SK-N-MC (cell line): Measurements from ENCODE around the gene MTCH1.

Source experiments
- DNase-seq: peaks from one replicate; pipeline ENCODE4 v3.0.0-alpha.2; 2011; ENCODE audit warnings: low read depth, low spot score
- H3K27ac ChIP-seq: fragments of 200-600 bp; sonication (generic); 2 replicates; pipeline ENCODE4 v1.5.1; 2016; ENCODE audit warnings: mixed run types
- H3K36me3 ChIP-seq: fragments of 200-600 bp; sonication (generic); 2 replicates; pipeline ENCODE4 v1.6.1; 2017; ENCODE audit warnings: antibody characterized with exemption, low read length, mixed read lengths; ENCODE audit not compliant: insufficient read depth
- H3K4me3 ChIP-seq: fragments of 200-600 bp; sonication (generic); 2 replicates; pipeline ENCODE4 v1.5.1; 2016
- H3K9ac ChIP-seq: fragments of 200-600 bp; sonication (generic); 2 replicates; pipeline ENCODE4 v1.8.0; 2017; ENCODE audit warnings: mixed run types, mixed read lengths; ENCODE audit not compliant: insufficient read length
- H3K9me3 ChIP-seq: fragments of 200-600 bp; sonication (generic); 2 replicates; pipeline ENCODE4 v1.6.1; 2017; ENCODE audit warnings: low read depth, mild to moderate bottlenecking, antibody characterized with exemption, low read length, moderate library complexity, mixed read lengths
- EZH2 ChIP-seq: fragments of 200-600 bp; sonication (generic); IDR thresholded peaks from one replicate; pipeline ENCODE4 v1.6.1; 2017; ENCODE audit warnings: antibody characterized with exemption
- FOXP2 ChIP-seq: optimal IDR thresholded peaks from 2 replicates; pipeline ENCODE3; 2011; ENCODE audit warnings: mild to moderate bottlenecking, moderate library complexity; ENCODE audit not compliant: insufficient read depth; ENCODE audit errors: extremely low read length, control extremely low read depth
- POLR2AphosphoS5 ChIP-seq: IDR thresholded peaks from 2 replicates; pipeline ENCODE4 v1.6.1; 2012; ENCODE audit warnings: mild to moderate bottlenecking, low read depth, low read length, borderline replicate concordance

Gene MTCH1

GRCh38 chr6:36968266-36968977 is 17.6 kb downstream of the MTCH1 start:
- Histone ChIP-seq H3K4me3 (no peak overlapping the region), H3K27ac (no peak overlapping the region), H3K9ac (no peak overlapping the region), H3K36me3 (peaks cover 61% of the 10 kb centered on the region), H3K9me3 (no peaks in the 10 kb centered on the region)
- no peak for TF ChIP-seq FOXP2
- TF ChIP-seq POLR2AphosphoS5: no peak
- TF ChIP-seq EZH2: no peak
- no peak for DNase-seq

- TF ChIP-seq POLR2AphosphoS5 (no peak), FOXP2 (no peak), EZH2 (no peak)
- Histone ChIP-seq H3K9ac (no peak overlapping the region), H3K27ac (no peak overlapping the region), H3K36me3 (peaks cover 56% of the 10 kb centered on the region), H3K4me3 (no peak overlapping the region), H3K9me3 (no peaks in the 10 kb centered on the region)
- no peak for DNase-seq
These were observed 18.2 kb downstream of the MTCH1 start for GRCh38 chr6:36967757-36968156.

DNA sequence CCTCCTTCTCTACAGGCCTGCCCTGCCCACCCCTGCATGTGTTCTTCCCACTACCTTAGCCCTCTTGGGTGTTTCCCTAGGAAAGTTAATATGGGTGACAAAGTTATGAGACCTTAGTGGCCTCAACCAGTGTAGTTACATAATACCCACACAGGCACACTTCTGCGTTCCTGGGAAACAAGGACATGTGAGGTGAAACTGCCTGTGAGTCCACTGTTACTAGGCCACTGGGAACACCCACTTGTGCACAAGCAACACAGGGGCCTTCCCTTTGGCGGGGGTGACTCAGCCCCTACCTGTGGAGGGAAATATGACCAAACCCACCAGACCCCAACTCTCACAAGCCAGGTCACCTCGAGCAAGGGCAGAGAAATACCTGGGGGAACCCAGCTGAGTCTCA is 18.7 kb downstream of the MTCH1 start:
- TF ChIP-seq EZH2 (no peak), FOXP2 (no peak), POLR2AphosphoS5 (no peak)

GRCh38 chr6:36964908-36965307 is 21.1 kb downstream of the MTCH1 start:
- Histone ChIP-seq H3K9ac (no peak overlapping the region), H3K9me3 (no peaks in the 10 kb centered on the region), H3K4me3 (no peak overlapping the region), H3K27ac (no peak overlapping the region), H3K36me3 (peaks cover 28% of the 10 kb centered on the region)
- no peak for TF ChIP-seq EZH2
- no peak for TF ChIP-seq FOXP2
- TF ChIP-seq POLR2AphosphoS5: no peak
- DNase-seq: no peak

More for the DNA sequence above, 18.7 kb downstream of the MTCH1 start:
- no peak for DNase-seq
- Histone ChIP-seq H3K36me3 (peaks cover 51% of the 10 kb centered on the region), H3K9ac (no peak overlapping the region), H3K4me3 (no peak overlapping the region), H3K9me3 (no peaks in the 10 kb centered on the region), H3K27ac (no peak overlapping the region)

DNA sequence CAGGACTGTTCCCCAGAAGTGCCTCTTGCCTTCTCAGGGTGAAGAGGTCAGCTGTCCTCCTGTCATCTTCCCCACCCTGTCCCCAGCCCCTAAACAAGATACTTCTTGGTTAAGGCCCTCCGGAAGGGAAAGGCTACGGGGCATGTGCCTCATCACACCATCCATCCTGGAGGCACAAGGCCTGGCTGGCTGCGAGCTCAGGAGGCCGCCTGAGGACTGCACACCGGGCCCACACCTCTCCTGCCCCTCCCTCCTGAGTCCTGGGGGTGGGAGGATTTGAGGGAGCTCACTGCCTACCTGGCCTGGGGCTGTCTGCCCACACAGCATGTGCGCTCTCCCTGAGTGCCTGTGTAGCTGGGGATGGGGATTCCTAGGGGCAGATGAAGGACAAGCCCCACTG is 21.6 kb downstream of the MTCH1 start:
- no peak overlapping the region for H3K27ac ChIP-seq
- H3K9ac ChIP-seq: no peak overlapping the region
- TF ChIP-seq EZH2: no peak

DNA sequence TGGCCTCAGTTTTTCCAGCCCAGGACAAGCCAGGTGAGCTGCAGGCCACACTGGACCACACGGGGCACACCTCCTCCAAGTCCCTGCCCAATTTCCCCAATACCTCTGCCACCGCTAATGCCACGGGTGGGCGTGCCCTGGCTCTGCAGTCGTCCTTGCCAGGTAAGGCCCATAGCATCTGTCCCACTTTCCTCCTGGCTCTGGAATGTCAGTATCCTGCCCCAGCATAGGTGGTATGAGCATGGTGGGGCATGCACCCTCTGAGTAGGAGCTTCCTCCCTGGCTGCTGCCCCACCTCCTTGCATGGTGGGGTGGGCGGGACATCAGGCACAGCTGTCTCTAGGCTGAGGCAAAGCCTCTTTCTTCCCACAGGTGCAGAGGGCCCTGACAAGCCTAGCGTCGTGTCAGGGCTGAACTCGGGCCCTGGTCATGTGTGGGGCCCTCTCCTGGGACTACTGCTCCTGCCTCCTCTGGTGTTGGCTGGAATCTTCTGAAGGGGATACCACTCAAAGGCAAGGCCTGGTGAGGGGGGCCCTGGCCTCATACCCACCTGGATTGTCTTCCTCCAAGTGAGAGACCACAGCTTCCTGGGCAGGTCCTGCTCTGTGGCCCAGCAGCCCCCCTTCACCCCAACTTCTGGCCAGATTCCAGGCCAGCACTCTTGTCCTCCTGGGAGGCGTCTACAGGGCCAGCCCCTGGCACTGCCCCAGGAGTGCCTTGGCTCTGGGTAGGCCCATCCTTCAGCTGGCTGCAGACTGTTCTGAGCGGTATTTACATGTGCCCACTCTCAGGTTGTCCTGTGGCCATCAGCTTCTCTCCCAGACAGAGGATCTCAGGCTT is 22.3 kb downstream of the MTCH1 start:
- H3K4me3 ChIP-seq: no peak overlapping the region
- H3K27ac ChIP-seq: no peak overlapping the region
- DNase-seq: no peak

More for the DNA sequence above, 21.6 kb downstream of the MTCH1 start:
- no peak for DNase-seq
- Histone ChIP-seq H3K9me3 (no peaks in the 10 kb centered on the region), H3K4me3 (no peak overlapping the region), H3K36me3 (peaks cover 23% of the 10 kb centered on the region)

DNA sequence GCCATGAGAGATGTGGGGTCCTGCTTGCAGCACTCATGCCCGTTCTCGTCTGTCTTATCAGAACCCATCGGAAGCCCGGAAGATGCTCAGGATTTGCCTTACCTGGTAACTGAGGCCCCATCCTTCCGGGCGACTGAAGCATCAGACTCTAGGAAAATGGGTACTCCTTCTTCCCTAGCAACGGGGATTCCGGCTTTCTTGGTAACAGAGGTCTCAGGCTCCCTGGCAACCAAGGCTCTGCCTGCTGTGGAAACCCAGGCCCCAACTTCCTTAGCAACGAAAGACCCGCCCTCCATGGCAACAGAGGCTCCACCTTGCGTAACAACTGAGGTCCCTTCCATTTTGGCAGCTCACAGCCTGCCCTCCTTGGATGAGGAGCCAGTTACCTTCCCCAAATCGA is 23.1 kb downstream of the MTCH1 start:
- DNase-seq: peak; percentile 58
- H3K9me3 ChIP-seq: no peaks in the 10 kb centered on the region
- TF ChIP-seq EZH2 (no peak), POLR2AphosphoS5 (no peak)
- no peak overlapping the region for H3K9ac ChIP-seq
- H3K4me3 ChIP-seq: no peak overlapping the region
- no peak overlapping the region for H3K27ac ChIP-seq
- peaks cover 9% of the 10 kb centered on the region; the same call in 1 of the 2 replicates for H3K36me3 ChIP-seq

More for the DNA sequence above, 22.3 kb downstream of the MTCH1 start:
- TF ChIP-seq POLR2AphosphoS5 (no peak), EZH2 (no peak), FOXP2 (no peak)
- no peak overlapping the region for H3K9ac ChIP-seq
- no peaks in the 10 kb centered on the region for H3K9me3 ChIP-seq
- peaks cover 16% of the 10 kb centered on the region for H3K36me3 ChIP-seq

DNA sequence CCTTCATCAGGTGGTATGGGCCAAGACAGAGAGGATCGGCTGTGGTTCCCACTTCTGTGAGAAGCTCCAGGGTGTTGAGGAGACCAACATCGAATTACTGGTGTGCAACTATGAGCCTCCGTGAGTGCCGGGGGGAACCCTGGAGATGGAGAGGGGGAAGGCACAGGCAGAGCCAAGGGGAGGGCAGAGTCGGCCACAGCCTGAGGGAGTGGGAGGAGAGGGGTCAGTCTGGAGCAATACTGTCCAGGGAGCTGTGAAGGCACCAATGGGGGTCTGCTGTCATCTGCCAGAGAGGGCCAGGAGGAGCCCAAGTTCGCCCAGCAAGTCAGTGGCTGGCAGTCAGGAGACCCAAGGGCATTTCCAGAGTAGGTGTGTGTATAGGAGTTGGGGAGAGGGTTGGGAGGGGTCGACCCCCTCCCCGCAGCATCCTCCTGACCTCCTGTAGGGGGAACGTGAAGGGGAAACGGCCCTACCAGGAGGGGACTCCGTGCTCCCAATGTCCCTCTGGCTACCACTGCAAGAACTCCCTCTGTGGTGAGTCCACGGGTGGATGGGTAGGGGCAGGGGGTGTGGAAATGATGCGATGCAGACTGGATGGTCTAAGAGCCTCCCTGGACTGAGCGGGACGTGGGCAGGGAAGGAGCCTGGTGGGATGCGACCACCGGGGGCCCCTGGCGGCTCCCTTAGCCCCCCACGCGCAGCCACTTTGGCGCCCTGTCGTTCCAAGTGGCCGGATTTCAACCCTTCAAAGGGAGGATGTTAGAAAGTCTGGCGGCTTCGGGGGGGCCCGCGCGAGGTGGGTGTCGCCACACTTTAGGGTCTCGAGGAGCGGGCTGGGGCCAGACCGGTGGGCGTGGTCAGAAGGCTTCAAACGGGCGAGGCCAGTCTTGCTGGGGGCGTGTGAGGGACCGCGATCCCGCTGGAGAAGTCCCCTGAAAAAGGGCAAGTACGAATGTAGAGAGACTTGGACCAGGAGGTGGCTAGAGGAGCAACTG is 24.3 kb downstream of the MTCH1 start:
- no peak overlapping the region for H3K9ac ChIP-seq
- no peaks in the 10 kb centered on the region for H3K36me3 ChIP-seq
- no peak for DNase-seq
- no peak overlapping the region for H3K27ac ChIP-seq
- H3K9me3 ChIP-seq: no peaks in the 10 kb centered on the region
- no peak overlapping the region for H3K4me3 ChIP-seq
- TF ChIP-seq FOXP2 (no peak), EZH2 (no peak), POLR2AphosphoS5 (no peak)
